GM19468 (cell line): Measurements from ENCODE around the gene FAM53B.

ENCODE experiments used
- ATAC-seq: cut with Tn5 transposase; IDR thresholded peaks from one replicate; pipeline ENCODE4 v1.9.1; 2021; ENCODE audit warnings: mild to moderate bottlenecking, moderate library complexity, moderate number of reproducible peaks; ENCODE audit not compliant: unreplicated experiment; ENCODE audit errors: extremely low read depth

Gene FAM53B

DNA sequence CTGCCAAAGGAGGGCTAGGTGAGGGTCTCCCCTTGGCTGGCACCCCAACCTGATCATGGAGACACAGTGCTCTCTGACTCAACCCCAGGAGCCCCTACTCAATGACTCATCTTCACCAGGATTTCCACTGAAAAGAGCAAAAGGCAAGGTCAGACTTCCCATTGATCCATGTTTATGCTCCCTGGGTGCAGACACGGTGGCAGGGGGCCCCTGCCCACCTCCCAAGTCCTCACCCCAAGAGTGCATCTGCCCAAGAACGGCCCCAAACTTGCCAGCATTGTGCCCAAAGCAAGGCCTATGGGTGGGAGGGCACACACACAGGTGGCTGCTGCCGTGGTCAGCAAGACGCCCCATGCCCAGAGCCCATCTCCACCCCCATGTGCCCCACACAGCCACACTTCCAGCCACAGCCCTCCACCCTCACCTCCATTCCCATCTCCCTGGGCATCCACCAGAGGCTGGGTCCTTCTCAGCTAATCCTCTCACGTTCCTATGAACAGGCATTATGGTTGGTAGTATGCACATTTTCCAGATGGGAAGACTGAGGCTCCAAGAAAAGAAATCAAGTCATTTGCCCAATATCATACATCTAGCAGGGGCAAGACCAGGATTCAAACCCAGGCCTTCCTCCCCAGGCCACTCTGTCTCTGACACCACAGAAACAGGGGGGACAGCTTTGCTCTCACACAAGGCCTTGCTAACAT is 31.3 kb downstream of the FAM53B start:
- no peak for ATAC-seq

DNA sequence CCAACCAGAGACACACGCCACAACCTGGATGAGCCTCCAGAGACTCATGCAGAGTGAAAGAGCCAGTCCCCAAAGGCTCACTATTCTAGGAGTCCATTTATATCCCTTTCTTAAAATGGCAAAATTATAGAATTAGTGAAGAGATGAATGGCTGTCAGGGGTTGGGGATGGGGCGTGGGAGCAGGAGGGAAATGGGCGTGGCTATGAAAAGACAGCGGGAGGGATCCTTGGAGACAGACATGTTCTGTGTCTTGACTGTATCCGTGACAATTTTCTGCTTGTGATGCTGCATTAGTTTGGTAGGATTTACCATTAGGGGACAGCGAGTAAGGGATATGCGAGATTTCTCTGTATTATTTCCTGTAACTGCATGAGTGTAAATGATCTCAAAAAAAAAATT is 33.0 kb downstream of the FAM53B start:
- no peak for ATAC-seq

DNA sequence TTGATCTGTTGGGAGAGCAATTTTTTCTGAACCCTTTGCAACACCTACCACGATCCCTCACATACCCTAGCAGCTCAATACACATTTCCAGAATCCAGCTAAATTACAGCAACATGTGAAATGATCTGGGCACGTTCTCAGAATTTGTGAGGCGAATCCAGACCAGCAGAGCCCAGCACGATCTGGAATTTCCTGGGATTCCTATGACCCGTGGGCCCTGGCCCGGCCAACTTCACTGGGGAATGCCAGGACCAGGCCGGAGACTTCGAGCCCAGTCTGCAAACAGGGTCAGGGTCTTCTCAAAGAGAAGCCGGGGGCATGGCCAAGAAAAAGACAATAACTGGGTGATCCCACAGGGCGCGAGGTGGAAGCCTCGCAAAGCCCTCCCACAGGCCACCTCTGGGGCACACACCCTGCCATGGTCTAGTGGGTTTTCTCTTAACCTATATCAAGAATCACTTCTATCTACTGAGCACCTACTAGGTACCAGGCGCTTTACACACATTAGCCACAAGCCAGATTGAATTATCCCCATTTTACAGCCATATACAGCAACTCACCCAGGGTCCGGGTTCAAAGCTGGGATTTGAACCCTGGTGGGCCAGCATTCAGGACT is 33.8 kb downstream of the FAM53B start:
- ATAC-seq: no peak

DNA sequence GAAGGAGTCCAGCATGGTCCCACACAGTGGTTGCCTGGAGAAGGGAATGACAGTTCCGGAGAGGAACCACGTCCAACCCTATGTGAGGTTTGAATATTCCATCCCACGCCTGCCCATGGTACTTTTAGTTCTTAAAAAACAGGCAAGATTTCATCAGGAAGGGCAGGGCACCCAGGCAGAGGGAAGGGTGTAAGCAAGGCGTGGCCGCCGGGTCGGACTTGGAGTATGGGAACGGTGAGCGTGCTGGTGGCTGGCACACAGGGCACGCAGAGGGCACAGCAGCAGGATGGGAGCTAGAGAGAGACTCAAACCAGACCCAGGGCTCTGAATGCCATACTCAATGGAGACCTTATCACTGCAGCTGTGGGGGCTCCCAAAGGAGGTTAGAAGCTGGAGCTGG is 34.3 kb downstream of the FAM53B start:
- no peak for ATAC-seq

DNA sequence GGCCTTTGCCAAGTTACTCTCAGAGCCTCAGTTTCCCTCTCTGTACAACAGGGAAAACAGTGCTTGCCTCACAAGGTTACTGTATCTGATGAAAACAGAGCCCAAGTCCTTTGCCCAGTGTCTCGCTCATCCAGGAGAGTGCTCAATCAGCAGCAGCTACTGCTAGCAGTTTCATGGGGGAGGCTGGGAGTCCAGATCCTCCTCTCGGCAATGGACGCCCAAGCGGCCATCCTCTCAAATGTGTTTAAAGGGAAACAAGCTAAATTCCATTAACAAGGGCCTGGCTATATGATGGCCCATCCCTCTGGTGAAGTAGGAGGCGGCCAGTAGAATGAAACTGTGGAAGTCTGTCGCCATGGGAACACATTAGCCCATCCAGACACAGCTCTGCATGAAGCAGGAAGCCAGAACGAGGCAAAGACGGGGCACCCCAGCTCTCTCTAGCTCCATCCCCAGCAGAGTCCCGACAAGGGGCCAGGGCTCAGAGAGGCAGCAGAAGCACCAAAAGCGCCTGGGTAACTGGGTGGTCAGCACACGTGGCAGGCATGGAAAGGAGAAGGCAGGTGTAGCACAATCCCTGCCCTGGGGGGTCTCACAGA is 35.2 kb downstream of the FAM53B start:
- no peak for ATAC-seq

DNA sequence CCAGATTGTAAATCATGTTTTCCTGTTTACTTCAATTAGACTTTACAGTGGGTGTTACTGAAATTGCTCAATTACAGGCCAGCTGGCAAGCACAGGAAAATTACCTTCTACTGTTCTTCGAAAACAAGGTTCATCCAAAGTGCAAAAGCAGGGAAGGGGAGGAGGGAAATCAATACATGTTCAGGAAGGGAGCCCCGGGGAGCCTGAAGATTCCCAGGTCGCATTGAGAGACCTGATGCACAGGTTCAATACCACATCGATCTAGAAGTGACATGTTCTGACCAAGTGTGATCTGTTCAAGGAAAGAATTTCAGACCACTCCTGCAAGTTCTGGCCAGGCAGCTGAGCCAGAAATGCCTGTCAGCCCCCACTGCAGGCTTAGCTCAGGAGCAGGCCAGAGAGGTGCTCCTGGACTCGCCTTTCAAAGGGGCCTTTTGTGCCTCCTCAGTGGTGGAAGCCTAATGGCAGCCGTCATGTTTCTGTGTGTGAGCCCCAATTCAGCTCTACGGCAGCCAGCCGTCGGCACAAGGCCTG is 35.9 kb downstream of the FAM53B start:
- ATAC-seq: no peak

DNA sequence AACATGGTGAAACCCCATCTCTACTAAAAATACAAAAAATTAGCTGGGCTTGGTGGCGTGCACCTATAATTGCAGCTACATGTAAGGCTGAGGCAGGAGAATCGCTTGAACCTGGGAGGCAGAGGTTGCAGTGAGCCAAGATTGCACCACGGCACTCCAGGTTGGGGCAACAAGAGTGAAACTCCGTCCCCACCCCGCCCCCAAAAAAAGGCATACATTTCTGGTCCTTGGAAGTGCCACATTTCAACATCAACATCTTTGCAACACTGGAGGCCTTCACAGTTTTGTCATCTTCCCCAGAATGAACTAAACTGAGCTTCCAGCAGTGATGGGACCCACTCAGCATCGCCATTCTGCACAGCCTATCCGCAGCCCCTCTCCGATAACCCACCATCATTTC is 36.6 kb downstream of the FAM53B start:
- ATAC-seq: no peak

DNA sequence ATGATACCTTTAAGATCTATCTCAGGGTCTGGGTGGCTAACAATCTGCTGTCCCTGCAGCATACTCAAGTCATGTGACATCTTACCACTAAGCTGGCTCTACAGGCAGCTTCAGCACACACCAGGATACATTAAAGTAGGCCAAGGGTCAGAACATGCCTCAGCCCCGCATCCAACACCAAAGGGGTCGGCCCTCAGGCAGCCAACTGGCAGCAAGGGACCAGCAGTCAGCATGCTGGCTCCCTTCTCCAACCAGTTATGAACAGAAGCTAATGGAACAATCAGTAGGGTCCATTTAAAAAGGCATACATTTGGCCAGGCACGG is 37.1 kb downstream of the FAM53B start:
- ATAC-seq: no peak

DNA sequence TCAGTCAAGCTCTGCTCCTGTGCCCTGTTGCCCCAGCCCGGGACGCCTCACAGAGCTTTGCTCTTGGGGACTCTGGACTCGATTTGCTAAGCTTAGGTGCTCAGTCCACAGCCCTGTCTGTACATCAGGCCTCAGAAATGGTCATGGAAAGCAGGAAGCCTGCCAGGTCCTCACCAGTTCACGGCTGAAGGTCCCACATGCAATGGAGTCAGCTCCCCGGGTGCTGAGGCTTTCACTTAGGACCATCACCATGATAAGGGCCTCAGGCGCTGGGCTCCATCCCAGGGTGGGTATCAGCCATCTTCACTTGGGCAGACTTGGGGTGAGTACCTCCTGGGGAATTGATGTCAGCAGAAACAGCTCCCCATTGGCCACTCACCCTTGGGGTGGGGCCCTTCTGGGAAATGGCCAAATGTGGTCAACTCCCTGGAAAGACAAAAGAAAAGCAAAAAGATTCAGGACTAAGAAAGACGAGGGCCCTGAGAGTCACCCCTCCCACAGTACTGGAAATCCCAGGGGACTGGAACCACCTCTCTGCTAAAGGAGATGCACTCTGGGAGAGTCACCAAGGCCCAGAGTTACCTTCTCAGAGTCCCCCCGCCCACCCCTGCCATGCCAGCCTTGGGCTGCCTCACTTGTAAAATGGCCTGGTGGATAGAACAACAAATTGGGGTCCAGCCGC is 37.6 kb downstream of the FAM53B start:
- no peak for ATAC-seq

DNA sequence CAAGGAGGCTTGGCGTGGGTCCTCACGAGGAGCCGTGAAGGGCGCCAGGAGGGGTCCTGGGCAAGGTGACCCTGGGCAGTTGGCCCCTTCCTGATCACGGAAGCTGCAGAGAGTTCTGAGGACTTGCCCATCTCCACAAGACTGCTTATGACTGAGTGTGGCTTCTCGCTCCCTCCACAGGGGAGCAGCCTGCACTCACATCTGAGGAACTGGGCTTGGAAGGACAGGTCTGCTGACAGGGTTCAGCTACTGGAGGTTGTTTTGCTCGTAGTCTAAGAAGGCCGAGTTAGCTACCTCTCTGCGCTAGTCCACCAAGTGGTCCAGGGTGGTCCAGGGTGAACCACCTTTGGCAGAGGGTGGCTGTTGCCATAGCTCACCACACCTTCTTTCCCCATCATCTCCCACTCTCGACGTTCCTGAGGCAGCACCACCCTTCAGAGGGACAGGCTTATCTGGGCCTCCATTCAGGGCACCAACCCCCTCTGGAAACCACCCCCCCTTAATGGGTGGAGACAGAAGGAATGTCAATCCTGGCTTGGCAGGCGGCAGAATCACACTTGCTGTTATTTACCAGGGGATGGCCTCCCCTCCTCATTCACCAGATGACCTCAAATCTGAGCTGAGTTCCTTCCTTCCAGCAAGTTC is 38.2 kb downstream of the FAM53B start:
- ATAC-seq: no peak

DNA sequence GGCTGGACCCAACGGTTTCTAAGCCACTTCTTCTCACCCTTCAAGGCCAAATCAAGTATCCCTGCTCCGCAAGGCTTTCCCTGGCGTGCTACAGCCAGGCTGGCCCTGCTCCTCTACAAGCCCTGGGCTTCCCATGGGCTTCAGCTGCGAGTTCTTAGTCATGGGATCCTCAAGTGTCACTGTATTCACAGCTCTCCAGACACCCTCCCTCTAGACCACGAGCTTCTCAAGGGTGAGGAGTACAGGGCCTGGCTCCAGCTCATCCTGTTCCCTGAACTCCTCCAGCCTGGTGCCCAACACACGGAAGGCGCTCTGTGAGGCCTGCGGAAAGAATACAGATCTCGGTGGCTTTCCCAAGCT is 38.8 kb downstream of the FAM53B start:
- no peak for ATAC-seq

DNA sequence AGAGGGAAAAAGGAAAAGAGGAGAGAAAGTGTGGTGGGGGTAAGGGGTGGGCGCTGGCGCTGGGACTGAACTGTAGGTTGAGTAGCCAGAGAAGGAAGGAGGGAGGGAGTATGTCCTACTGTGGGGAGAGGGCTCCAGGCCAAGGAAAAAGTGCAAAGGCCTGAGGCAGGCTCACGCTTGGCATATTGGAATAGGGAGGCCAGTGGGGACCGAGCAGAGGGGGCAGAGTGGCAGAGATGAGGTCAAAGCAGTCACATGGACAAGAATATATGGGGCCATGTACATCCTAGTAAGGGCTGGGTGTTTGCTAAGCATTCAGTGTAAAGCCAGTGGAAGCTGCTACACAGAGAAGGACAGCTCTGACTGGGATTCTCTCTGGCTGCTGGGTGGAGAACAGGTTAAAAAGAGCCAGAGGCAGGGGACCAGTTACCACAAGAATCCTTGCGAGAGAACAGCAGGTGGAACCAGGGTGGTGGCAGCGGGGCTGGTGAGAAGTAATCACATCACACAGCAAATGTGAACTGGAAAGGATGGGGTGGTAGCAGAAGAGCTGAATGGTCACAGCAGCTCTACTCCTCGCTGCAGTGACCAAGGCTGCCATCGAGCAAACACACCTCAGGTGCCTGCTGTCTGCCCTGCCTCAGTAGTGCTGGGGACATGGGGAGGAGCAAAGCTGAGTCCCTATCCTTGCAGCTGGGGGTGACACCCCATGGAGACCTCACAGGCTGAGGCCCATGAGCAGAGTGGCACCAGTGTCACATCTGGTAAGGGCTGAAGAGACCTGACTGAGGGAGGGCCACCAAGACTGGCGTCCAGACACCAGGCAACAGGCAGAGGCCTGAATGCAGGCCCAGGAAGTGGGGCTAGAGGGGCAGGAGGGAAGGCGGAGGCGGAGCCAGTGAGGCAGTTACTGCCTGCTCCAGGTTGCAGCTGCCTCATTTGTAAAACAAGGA is 39.5 kb downstream of the FAM53B start:
- no peak for ATAC-seq

DNA sequence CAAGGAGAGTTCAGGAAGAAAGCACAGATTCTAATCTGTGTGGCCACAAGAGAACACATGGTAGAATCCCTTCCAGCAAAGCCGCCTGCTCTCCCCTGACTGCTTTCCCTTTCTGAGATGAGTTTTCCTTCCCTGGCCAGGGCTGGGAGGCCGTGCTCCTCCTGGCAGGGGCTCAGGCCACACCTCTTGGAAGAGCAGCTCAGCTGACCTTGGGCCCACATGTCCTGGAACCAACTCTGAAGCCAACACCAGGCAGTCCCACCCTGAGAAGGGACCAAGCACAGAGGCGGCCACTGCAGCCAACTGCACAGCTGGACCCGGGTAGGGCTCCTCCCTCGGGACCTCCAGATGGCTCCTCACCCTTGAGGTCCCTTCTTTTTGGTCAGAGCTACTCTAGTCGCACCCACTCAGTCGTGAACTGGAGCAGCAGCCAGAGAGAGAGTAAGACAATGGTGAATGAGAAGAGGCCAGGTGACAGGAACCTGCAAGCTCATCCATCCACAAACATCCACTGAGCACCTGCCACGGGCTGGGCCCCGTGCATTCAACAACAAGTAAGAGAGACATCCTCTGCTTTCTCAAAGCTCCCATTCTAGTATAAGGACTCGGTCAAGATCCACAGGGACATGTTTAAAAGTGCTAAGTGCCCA is 40.3 kb downstream of the FAM53B start:
- ATAC-seq: no peak

DNA sequence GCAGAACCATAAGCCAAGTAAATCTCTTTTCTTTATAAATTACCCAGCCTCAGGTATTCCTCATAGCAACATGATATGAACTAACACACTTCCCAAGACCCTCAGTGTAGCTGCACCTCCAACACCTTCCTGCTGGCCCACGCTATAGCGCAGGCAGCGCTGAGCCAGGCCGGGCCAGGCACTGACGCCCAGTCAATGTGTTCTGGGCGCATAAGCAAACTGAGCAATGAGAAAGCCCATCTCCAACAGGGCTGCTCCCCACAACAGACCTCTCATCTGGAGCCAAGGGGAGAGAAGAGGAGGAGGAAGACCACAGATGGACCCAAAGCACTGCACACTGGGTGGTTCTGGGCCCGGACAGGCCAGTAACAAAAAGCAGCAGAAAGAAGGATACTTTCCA is 40.8 kb downstream of the FAM53B start:
- no peak for ATAC-seq

DNA sequence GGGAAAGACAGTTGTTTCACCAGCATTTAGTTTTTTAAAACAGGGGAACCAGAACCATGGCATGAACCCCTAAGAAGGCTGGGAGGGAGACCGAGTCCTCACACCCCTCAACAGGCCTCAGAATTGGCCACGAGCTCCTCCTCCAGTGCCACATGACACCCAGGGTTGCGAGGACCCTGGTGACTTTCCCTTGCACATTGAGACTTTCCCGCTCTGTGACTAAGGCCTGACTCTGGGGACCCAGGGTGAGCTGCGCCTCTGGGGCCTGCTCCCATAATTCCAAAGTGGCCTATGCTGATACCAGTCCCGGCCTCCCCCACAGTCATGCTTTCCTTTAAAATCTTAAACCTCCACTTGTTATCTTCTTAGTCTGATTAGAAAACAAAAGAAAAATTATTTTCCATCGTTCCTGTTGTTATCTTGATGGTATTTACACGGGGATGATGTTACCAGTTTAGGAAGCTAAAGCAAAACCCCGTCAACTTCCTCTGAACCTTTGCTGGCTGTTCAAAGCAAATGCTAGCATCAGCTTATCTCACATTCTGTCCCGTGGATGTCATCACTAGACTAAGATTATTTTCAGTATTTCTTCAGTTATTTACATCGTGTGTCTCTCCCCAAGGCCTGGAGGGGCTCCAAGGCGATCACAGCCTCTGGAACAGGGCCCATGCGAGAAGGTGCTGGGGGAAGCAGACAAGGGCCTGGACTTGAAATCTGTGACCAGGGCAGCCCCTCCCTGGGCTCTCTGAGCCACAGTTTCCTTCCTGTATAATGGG is 42.1 kb downstream of the FAM53B start:
- ATAC-seq: no peak

DNA sequence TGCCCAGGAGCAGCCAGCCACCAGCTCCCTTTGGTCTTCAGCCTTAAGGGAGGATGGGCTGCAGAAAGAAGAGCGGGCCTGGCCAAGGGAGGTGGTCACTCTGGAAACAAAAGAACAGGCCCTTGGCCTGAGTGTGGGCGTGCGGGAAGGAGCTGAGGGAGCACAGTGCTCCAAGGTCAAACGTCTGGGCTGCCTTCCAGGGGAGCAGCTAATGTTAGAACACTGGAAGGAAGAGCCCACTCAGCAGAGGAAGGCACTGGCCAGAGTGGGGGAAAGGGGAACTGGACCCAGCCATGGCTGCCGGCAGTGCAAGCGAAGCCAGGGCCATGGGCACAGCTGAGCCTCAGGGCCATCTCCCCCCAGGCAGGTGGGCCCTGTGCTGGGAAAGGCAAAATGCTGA is 42.7 kb downstream of the FAM53B start:
- ATAC-seq: no peak

DNA sequence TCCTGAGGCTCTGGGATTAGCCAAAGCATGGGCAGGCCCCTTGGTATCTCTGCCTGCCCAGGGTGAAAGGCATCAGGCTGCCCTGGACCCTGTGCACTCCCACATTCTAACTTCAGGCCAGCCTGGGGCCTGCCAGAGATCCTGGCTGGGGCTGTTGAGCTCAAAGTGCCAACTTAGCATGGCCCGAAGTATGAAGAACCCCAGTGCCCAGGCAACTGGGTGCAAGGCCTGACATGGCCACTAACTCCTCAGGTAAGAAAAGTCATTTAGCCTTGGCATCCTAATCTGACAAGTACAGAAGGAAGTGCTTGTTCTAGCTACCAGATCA is 43.2 kb downstream of the FAM53B start:
- ATAC-seq: no peak

DNA sequence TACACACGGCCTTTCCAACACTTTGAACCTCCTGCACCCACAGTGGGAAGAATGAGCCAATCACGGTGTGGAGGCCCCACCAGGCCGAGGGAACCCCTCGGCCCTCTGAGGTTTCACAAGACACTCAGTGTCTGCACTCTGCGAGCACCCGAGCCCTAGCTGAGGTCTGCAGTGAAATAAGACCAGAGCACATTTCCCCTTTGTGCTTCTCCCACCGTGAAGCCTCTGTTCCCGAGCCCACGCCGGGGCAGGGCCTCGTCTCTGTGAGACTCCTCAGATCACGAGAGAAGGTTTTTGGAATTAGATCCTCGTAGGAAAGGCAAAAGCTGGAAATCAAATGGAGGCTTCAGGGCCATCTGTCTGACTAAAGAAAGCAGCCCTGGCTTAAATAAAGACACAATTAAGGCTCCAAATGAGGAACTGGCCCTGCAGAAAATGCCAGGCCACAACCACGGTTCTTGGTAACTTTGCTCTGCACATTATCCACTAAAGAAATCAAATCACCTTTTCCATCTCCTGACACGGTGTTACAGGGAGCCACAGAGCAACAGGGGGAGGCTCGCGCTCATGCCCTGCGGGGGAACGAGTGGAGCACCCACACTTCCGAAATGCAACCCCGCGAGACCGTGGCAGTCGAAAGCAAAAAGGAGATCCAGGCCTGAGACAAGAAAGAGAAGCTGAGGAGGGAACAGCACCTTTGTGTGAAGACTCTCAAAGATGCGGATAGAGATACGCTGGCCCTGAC is 43.7 kb downstream of the FAM53B start:
- no peak for ATAC-seq
